NCI-H2227 (cell line): Measurements from ENCODE around the gene YJEFN3.

Experiments
- DNase-seq: peaks from one replicate; lab custom pipeline; 2025; ENCODE audit not compliant: unreplicated experiment; lab: John Stamatoyannopoulos, UW

Gene YJEFN3

GRCh38 chr19:19528721-19529490 is at the start of gene YJEFN3:
TSS of gene YJEFN3 (plus strand) at chr19:19528911. CDS start at chr19:19528933, 22 bp downstream.
- peak; percentile 68 for DNase-seq

- no peak for DNase-seq
Observed at GRCh38 chr19:19480688-19481087, 48.0 kb upstream of the YJEFN3 start.

- DNase-seq, result no peak
Observed at GRCh38 chr19:19482809-19483596, 45.7 kb upstream of the YJEFN3 start.

- DNase-seq, result no peak
Observed at GRCh38 chr19:19485161-19485997, 43.3 kb upstream of the YJEFN3 start.

- no peak for DNase-seq
Observed at GRCh38 chr19:19485998-19486290, 42.8 kb upstream of the YJEFN3 start.

- no peak for DNase-seq
Observed at GRCh38 chr19:19486343-19487076, 42.2 kb upstream of the YJEFN3 start.

GRCh38 chr19:19487077-19487949 is 41.4 kb upstream of the YJEFN3 start:
- DNase-seq, result no peak

- DNase-seq, result no peak
Observed at GRCh38 chr19:19487950-19488874, 40.5 kb upstream of the YJEFN3 start.

GRCh38 chr19:19488875-19489690 is 39.6 kb upstream of the YJEFN3 start:
- peak; percentile 87 for DNase-seq

- no peak for DNase-seq
Observed at GRCh38 chr19:19489804-19490204, 38.9 kb upstream of the YJEFN3 start.

GRCh38 chr19:19490214-19490968 is 38.3 kb upstream of the YJEFN3 start:
- DNase-seq, result peak; percentile 70

GRCh38 chr19:19491321-19492025 is 37.2 kb upstream of the YJEFN3 start:
- no peak for DNase-seq

GRCh38 chr19:19492026-19492610 is 36.6 kb upstream of the YJEFN3 start:
- no peak for DNase-seq

- no peak for DNase-seq
Observed at GRCh38 chr19:19493841-19494546, 34.7 kb upstream of the YJEFN3 start.
